Fibroblast of mammary gland (primary cell): ENCODE data around the gene HEATR5B.

Source experiments
- DNase-seq: peaks from one replicate; pipeline ENCODE4 v3.0.0-alpha.2; 2010; ENCODE audit warnings: low read depth
- H3K4me3 ChIP-seq: 2 replicates; pipeline ENCODE4 v1.5.1; 2011; ENCODE audit warnings: low read depth, mild to moderate bottlenecking, low read length, moderate library complexity; ENCODE audit not compliant: control insufficient read depth
- TF ChIP-seq, protein P1 (sequence below): conservative IDR thresholded peaks from 2 replicates; pipeline ENCODE4 v1.5.1; 2011; ENCODE audit warnings: low read depth, low read length, inconsistent platforms; ENCODE audit not compliant: control insufficient read depth, insufficient read depth

HEATR5B gene

DNA sequence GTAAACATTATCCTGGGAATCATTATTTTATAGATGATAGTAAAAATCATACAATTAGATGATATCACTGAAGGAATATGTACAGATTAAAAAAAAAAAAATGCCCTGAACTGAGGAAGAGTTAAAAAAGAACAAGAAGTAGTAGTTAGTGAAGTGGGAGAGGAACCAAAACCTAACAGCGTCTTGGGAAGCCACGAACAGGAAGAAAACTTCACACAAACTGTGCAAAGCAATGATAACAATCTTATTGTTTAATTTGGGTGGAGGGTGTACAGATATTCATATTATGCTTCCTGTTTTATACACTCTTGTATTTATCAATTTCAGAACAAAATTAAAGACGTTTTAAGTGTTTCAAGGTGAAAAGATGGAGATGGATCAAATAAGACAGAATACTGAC, 3.5 kb downstream of the HEATR5B start:
- no peak overlapping the region for H3K4me3 ChIP-seq
- no peak for DNase-seq
- TF ChIP-seq, protein P1, sequence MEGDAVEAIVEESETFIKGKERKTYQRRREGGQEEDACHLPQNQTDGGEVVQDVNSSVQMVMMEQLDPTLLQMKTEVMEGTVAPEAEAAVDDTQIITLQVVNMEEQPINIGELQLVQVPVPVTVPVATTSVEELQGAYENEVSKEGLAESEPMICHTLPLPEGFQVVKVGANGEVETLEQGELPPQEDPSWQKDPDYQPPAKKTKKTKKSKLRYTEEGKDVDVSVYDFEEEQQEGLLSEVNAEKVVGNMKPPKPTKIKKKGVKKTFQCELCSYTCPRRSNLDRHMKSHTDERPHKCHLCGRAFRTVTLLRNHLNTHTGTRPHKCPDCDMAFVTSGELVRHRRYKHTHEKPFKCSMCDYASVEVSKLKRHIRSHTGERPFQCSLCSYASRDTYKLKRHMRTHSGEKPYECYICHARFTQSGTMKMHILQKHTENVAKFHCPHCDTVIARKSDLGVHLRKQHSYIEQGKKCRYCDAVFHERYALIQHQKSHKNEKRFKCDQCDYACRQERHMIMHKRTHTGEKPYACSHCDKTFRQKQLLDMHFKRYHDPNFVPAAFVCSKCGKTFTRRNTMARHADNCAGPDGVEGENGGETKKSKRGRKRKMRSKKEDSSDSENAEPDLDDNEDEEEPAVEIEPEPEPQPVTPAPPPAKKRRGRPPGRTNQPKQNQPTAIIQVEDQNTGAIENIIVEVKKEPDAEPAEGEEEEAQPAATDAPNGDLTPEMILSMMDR: no peak

DNA sequence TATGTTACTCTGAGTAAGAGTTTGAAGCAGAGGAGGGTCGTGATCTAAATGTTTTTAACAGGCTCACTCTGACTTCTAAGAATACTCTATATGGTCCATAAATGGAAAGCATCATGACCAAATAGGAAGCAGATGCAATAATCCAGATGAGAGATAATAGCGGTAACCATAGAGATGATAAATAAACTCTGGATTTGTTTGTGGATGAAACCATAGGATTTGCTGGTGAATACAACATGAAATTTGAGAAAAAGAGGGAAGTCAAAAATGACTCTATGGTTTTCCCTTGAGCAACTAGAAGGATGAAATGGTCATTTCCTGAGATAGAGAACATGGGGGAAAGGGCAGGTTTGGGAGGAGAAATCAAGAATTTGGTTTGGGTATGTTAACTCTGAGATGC, 3.9 kb downstream of the HEATR5B start:
- TF ChIP-seq, protein P1: no peak
- H3K4me3 ChIP-seq: no peak overlapping the region
- DNase-seq: no peak

DNA sequence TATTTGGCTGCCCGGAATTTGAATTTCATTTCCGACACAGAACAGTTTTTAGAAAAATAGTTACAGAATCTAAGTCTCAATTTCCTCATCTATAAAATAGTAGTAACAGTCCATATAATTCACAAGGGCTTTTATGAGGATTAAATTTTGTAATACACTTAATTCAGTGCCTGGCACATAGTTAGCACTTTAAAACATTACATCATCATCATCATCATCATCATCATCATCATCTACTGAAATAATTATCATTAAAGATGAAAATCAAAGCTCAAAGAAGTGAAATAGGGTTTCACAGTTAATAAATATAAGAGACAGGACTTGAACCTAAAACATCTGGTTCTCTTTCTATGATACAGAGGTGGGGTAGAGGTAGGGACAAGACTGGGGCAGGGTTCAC, 13.2 kb downstream of the HEATR5B start:
- no peak overlapping the region for H3K4me3 ChIP-seq
- no peak for DNase-seq
- TF ChIP-seq, protein P1: no peak

DNA sequence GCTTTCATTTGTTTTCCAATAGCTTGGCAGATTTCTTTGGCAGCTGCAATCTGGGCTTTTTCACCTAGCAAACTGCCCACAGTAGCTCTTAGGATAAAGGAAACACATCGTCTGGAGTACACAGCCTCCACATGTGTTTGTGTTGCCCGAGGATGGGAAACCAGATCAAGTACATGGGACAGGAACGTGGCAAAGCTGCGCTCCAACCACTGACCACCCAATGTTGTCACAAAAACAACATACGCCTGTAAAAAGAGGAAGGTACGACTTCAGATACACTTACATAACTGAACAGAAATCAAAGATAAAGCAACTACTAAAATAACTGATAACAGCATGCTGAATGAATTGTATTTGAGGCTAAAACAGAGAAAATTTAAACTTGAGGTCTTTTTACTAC, 15.5 kb downstream of the HEATR5B start:
- H3K4me3 ChIP-seq: no peak overlapping the region
- no peak for DNase-seq
- TF ChIP-seq, protein P1: no peak

DNA sequence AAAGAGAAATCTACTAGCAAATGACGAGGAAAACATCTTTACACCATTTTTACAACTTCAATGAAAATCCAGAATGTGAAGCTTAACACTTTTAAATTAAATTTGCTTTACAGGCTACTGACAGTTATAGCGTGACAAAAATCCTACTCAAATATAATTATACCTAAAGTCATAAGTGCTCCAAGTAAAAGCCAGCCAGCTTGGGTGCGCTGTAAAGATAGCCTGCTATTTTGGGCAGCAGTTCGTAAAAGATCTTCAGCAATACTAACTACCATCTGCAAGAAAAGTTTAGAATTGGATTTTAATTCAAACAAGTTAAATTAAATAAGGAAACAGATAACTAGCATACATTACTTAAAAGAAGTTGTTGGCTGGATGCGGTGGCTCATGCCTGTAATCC, 22.4 kb downstream of the HEATR5B start:
- DNase-seq: no peak
- no peak overlapping the region for H3K4me3 ChIP-seq
- TF ChIP-seq, protein P1: no peak

DNA sequence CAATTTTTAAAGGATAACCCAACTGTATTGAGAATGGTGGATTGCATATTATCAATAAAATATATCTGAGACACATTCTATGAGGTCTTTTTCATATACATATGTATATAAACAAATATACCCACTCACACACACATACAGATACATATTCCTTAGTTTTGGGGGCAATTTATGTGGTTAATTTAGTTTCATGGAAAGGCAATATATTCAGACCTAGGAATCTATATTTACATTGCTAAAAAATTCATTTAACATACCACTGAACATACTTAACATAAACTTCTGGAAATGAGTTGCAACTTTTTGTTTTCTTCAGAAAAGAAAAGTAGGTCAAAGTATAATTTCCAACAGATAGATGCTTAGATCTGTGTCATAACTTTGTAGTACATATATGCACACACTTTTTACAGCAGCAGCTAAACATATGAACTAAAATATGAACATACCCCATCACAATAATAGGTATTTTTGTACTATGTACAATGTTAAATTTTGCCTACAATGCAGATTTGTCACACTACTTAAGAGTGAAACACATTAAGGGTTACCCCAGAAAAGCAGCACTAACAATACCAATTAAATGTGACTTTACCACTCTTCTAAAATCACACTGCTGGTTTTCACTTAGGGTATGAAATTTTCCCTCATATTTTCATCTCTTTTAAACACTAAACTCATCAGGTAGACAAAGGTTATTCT, 23.0 kb downstream of the HEATR5B start:
- no peak overlapping the region for H3K4me3 ChIP-seq
- DNase-seq: no peak
- TF ChIP-seq, protein P1: no peak

DNA sequence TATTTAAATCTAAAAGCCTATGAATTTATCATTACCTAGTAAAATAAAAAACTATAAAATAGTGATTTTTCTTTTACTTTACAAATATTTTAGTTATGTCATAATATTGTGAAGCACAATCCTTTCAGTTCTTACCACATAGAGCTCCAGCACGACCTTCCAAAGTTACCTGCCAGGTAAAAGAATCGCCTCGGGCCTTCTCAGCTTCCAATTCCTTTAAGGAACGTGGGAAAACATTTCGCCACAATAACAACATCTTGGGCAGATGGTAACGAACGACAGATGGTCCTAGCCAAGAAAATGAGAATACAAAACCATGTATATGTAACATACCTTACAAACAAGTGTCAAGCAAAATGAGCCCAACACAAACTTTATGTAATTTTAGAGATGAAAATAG, 23.7 kb downstream of the HEATR5B start:
- DNase-seq: no peak
- TF ChIP-seq, protein P1: no peak
- no peak overlapping the region for H3K4me3 ChIP-seq
